Measurements from ENCODE around the gene NUP160.

GRCh38 chr11:47881145-47881544 lies 33.0 kb upstream of the NUP160 start:
- TF ChIP-seq CTCF (conservative IDR thresholded peaks at IDR 0.05; ENCODE audit: low read depth, low read length) (no peak), RFX5 (IDR thresholded peaks at IDR 0.05; ENCODE audit: low read depth, low read length) (no peak), CHD1 (IDR thresholded peaks at IDR 0.05; ENCODE audit: low read depth, low read length) (no peak), POLR2A (IDR thresholded peaks at IDR 0.05; ENCODE audit: low read depth, low read length) (no peak), SMC3 (IDR thresholded peaks at IDR 0.05; ENCODE audit: low read depth, low read length) (no peak), NFE2L2 (IDR thresholded peaks at IDR 0.05; ENCODE audit: low read depth, low read length) (no peak), MAZ (IDR thresholded peaks at IDR 0.05; ENCODE audit: borderline replicate concordance, low read depth, low read length) (no peak)
